Natural killer cell (primary cell): ENCODE data around the gene FAM162A. TPM values are rescaled to one million over a fixed set of nuclear protein-coding genes. Genes with fewer than 3 reads are reported as not detected.
"Not testable (repeated sequence)": the region's sequence is repeated elsewhere in the genome, so short reads cannot be mapped to it uniquely, and the experiment has no call there.

Experiments
- ATAC-seq, 3 donors: fragments of 150-1000 bp in 2 of 3; fragments of 200-7000 bp in 1 of 3; cut with Tn5 transposase; 1 replicate in 1 of 3; 2 replicates in 2 of 3; pipeline ENCODE4 v1.10.0; 2021; ENCODE audit warnings: mild to moderate bottlenecking in 2 of 3, moderate library complexity in 2 of 3
- DNase-seq, 2 donors: peaks; one replicate each; pipeline versions ENCODE4 v3.0.0 to v3.0.0-alpha.2; 2013 to 2021; ENCODE audit warnings: mixed read lengths in 1 of 2
- H3K27ac ChIP-seq: one replicate; pipeline ENCODE4 v1.5.1; 2013; ENCODE audit warnings: mild to moderate bottlenecking, low read length
- H3K27me3 ChIP-seq: one replicate; pipeline ENCODE4 v1.6.1; 2013; ENCODE audit warnings: low read length; ENCODE audit not compliant: control insufficient read depth, insufficient read depth
- H3K36me3 ChIP-seq: one replicate; pipeline ENCODE4 v1.6.1; 2013; ENCODE audit warnings: low read length; ENCODE audit not compliant: control insufficient read depth, insufficient read depth
- H3K4me1 ChIP-seq: one replicate; pipeline ENCODE4 v1.6.1; 2013; ENCODE audit warnings: low read length; ENCODE audit not compliant: control insufficient read depth, insufficient read depth
- H3K4me3 ChIP-seq: one replicate; pipeline ENCODE4 v1.5.1; 2013; ENCODE audit warnings: low read length
- H3K9me3 ChIP-seq: one replicate; pipeline ENCODE4 v1.6.1; 2013; ENCODE audit warnings: low read length; ENCODE audit not compliant: control insufficient read depth, insufficient read depth
- H3K27ac Mint-ChIP-seq, 2 donors: one replicate each; pipeline ENCODE4 v1.8.0; 2022; ENCODE audit warnings: mild to moderate bottlenecking in 2 of 2, mixed read lengths in 2 of 2, moderate library complexity in 1 of 2
- H3K27me3 Mint-ChIP-seq, 2 donors: one replicate each; pipeline ENCODE4 v1.8.0; 2022; ENCODE audit warnings: low read depth in 2 of 2, mixed read lengths in 2 of 2
- H3K36me3 Mint-ChIP-seq: one replicate; pipeline ENCODE4 v1.8.0; 2022; ENCODE audit warnings: mixed read lengths
- H3K4me1 Mint-ChIP-seq, 2 donors: one replicate each; pipeline ENCODE4 v1.8.0; 2022; ENCODE audit warnings: mixed read lengths in 2 of 2
- H3K4me3 Mint-ChIP-seq: one replicate; pipeline ENCODE4 v1.8.0; 2022; ENCODE audit warnings: mild to moderate bottlenecking, moderate library complexity, mixed read lengths
- H3K9me3 Mint-ChIP-seq, 2 donors: one replicate each; pipeline ENCODE4 v1.8.0; 2022; ENCODE audit warnings: mixed read lengths in 2 of 2
- WGBS: methylation state at CpG from one replicate; pipeline ENCODE4 v1.1.7; 2013; ENCODE audit warnings: missing lambda C conversion rate; ENCODE audit not compliant: insufficient coverage; 5-methylcytosine and 5-hydroxymethylcytosine counted together
- intact Hi-C: fragments of 100-400 bp; cut with micrococcal nuclease; formaldehyde crosslinking; loops from one replicate; pipeline ENCODE4 v1.14.2; 2022
- total RNA-seq, 4 donors: library from RNA; stranded (reverse); fragments of 120-200 nt in 1 of 4; gene quantifications; one replicate each; pipeline versions ENCODE4 v1.2.3 to v1.2.4, GENCODE V29; 2013 to 2022
- TF ChIP-seq, protein P1 (sequence below): fragments of 200-600 bp; IDR thresholded peaks from one replicate; pipeline ENCODE4 v1.8.0; 2022; ENCODE audit warnings: antibody characterized with exemption

The FAM162A gene
- total RNA-seq, 3 donors from 2014 or later (not counting 1 experiment from before 2014, with no cell fraction given): 12.2 to 18.4 (median 16.3) TPM

- ATAC-seq (no peak), DNase-seq (no peak)
- H3K9me3 ChIP-seq: no peaks in the 10 kb centered on the region
- no peaks in the 10 kb centered on the region for H3K27me3 ChIP-seq
- Mint-ChIP-seq H3K27me3 (no peaks in the 10 kb centered on the region), H3K4me3 (no peak overlapping the region), H3K9me3 (no peaks in the 10 kb centered on the region), H3K27ac (peak overlapping the region; percentile 14 to 63), H3K36me3 (peaks cover 24% of the 10 kb centered on the region), H3K4me1 (peaks cover 13 to 14% of the 10 kb centered on the region in 2 donors)
- 89% methylated on average over 1 of the region's 2 CpGs for WGBS
- intact Hi-C loops: no loop called here
- peaks cover 49% of the 10 kb centered on the region for H3K36me3 ChIP-seq
- no peak overlapping the region for H3K27ac ChIP-seq
- no peaks in the 10 kb centered on the region for H3K4me1 ChIP-seq
- H3K4me3 ChIP-seq: no peak overlapping the region
- TF ChIP-seq, protein P1, sequence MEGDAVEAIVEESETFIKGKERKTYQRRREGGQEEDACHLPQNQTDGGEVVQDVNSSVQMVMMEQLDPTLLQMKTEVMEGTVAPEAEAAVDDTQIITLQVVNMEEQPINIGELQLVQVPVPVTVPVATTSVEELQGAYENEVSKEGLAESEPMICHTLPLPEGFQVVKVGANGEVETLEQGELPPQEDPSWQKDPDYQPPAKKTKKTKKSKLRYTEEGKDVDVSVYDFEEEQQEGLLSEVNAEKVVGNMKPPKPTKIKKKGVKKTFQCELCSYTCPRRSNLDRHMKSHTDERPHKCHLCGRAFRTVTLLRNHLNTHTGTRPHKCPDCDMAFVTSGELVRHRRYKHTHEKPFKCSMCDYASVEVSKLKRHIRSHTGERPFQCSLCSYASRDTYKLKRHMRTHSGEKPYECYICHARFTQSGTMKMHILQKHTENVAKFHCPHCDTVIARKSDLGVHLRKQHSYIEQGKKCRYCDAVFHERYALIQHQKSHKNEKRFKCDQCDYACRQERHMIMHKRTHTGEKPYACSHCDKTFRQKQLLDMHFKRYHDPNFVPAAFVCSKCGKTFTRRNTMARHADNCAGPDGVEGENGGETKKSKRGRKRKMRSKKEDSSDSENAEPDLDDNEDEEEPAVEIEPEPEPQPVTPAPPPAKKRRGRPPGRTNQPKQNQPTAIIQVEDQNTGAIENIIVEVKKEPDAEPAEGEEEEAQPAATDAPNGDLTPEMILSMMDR: no peak
These were observed 46.4 kb downstream of the FAM162A start for GRCh38 chr3:122430371-122430770.

DNA sequence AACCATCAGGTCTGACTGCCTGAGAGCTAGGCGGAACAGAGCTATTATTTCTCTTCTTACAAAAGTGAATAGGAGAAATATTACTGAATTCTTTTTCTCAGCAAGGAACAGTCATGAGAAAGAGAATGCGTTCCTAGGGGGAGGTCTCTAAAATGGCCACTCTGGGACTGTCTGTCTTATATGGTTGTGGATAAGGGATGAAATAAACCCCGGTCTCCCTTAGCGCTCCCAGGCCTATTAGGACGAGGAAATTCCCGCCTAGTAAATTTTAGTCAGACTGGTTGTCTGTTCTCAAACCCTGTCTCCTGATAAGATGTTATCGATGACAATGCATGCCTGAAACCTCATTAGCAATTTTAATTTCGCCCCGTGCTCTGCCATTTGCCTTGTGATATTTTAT, 52.0 kb downstream of the FAM162A start:
- H3K27me3 ChIP-seq: no peaks in the 10 kb centered on the region
- Mint-ChIP-seq H3K4me1 (peaks cover under 1 to 3% of the 10 kb centered on the region in 2 donors), H3K4me3 (no peak overlapping the region), H3K27me3 (no peaks in the 10 kb centered on the region), H3K9me3 (peaks cover 2 to 8% of the 10 kb centered on the region in 2 donors), H3K36me3 (peaks cover 22% of the 10 kb centered on the region), H3K27ac (peak overlapping the region in 1 of 2 donors; percentile 32)
- intact Hi-C loops: no loop called here
- H3K4me3 ChIP-seq: no peak overlapping the region
- WGBS: 94% methylated on average over 8 of the region's 9 CpGs
- peaks cover 13% of the 10 kb centered on the region for H3K9me3 ChIP-seq
- no peak overlapping the region for H3K27ac ChIP-seq
- H3K4me1 ChIP-seq: no peaks in the 10 kb centered on the region
- ATAC-seq (no peak), DNase-seq (no peak)
- H3K36me3 ChIP-seq: peaks cover 61% of the 10 kb centered on the region
- TF ChIP-seq, protein P1: no peak

GRCh38 chr3:122443090-122443489, 59.1 kb downstream of the FAM162A start:
- no peaks in the 10 kb centered on the region for H3K27me3 Mint-ChIP-seq
- ATAC-seq (no peak), DNase-seq (no peak)
- no peak overlapping the region for H3K27ac Mint-ChIP-seq
- TF ChIP-seq, protein P1: no peak
- Histone ChIP-seq H3K36me3 (peaks cover 47% of the 10 kb centered on the region), H3K27ac (no peak overlapping the region), H3K4me3 (no peak overlapping the region), H3K9me3 (peaks cover 10% of the 10 kb centered on the region), H3K27me3 (no peaks in the 10 kb centered on the region), H3K4me1 (no peaks in the 10 kb centered on the region)
- H3K4me3 Mint-ChIP-seq: no peak overlapping the region
- H3K4me1 Mint-ChIP-seq: peaks cover 18 to 29% of the 10 kb centered on the region in 2 donors
- intact Hi-C loops: no loop called here
- peaks cover 2 to 4% of the 10 kb centered on the region in 2 donors for H3K9me3 Mint-ChIP-seq
- H3K36me3 Mint-ChIP-seq: peaks cover 18% of the 10 kb centered on the region
- 88% methylated on average over 9 of the region's 10 CpGs for WGBS

GRCh38 chr3:122443762-122444490, 59.9 kb downstream of the FAM162A start:
- H3K4me1 ChIP-seq, intact Hi-C loops, ATAC-seq, H3K27me3 ChIP-seq, DNase-seq, H3K4me3 Mint-ChIP-seq, H3K27ac Mint-ChIP-seq, H3K4me3 ChIP-seq, H3K27ac ChIP-seq, H3K9me3 Mint-ChIP-seq, H3K27me3 Mint-ChIP-seq: not testable (repeated sequence)
- H3K36me3 Mint-ChIP-seq: peaks cover 27% of the 10 kb centered on the region
- 98% methylated on average over 11 of the region's 11 CpGs for WGBS
- peaks cover 10% of the 10 kb centered on the region for H3K9me3 ChIP-seq
- peaks cover 53% of the 10 kb centered on the region for H3K36me3 ChIP-seq
- H3K4me1 Mint-ChIP-seq: peaks cover 18 to 29% of the 10 kb centered on the region in 2 donors

- not testable (repeated sequence) for H3K27me3 Mint-ChIP-seq
These were observed 60.5 kb downstream of the FAM162A start for GRCh38 chr3:122444491-122444887.

GRCh38 chr3:122448218-122448617, 64.2 kb downstream of the FAM162A start:
- H3K4me3 Mint-ChIP-seq, H3K27ac ChIP-seq, H3K27me3 ChIP-seq, H3K4me3 ChIP-seq, ATAC-seq, H3K9me3 ChIP-seq, DNase-seq, H3K9me3 Mint-ChIP-seq, intact Hi-C loops, H3K27me3 Mint-ChIP-seq, H3K4me1 ChIP-seq: not testable (repeated sequence)
- Mint-ChIP-seq H3K36me3 (peaks cover 31% of the 10 kb centered on the region), H3K27ac (peak overlapping the region in 1 of 2 donors; percentile 37), H3K4me1 (peaks cover 18 to 29% of the 10 kb centered on the region in 2 donors)
- peaks cover 50% of the 10 kb centered on the region for H3K36me3 ChIP-seq
- 100% methylated on average over 6 of the region's 6 CpGs for WGBS

More at GRCh38 chr3:122444491-122444887, 60.5 kb downstream of the FAM162A start:
- H3K4me1 ChIP-seq, H3K27ac Mint-ChIP-seq, H3K27me3 ChIP-seq, H3K4me3 Mint-ChIP-seq, DNase-seq, H3K27ac ChIP-seq, ATAC-seq, H3K4me3 ChIP-seq, H3K9me3 Mint-ChIP-seq, intact Hi-C loops: not testable (repeated sequence)
- Histone ChIP-seq H3K36me3 (peaks cover 53% of the 10 kb centered on the region), H3K9me3 (peaks cover 10% of the 10 kb centered on the region)
- Mint-ChIP-seq H3K36me3 (peaks cover 31% of the 10 kb centered on the region), H3K4me1 (peaks cover 18 to 29% of the 10 kb centered on the region in 2 donors)
- 100% methylated on average over 4 of the region's 5 CpGs for WGBS
